K562 (cell line): ENCODE measurements around the gene MYH7.

Experiments
- ARHGAP35 ChIP-seq: fragments of 450-650 bp; IDR thresholded peaks from 2 replicates; pipeline ENCODE4 v1.6.1; 2018; ENCODE audit not compliant: partially characterized antibody
- CHD7 ChIP-seq: fragments of 200-600 bp; sonication (generic); IDR thresholded peaks from one replicate; pipeline ENCODE4 v1.6.1; 2012; ENCODE audit warnings: mild to moderate bottlenecking, low read depth, low read length, inconsistent platforms
- CTBP1 ChIP-seq: fragments of 450-650 bp; IDR thresholded peaks from 2 replicates; pipeline ENCODE4 v1.6.1; 2016; ENCODE audit warnings: borderline replicate concordance
- CTCF ChIP-seq, 3 experiments: IDR thresholded peaks in 2 of 3; conservative IDR thresholded peaks in 1 of 3; 2 replicates each; pipeline ENCODE4 v1.5.1; 2011 to 2012; ENCODE audit warnings: low read length in 3 of 3, mild to moderate bottlenecking in 3 of 3, control low read depth in 2 of 3, improper control_type of control experiment in 1 of 3, inconsistent platforms in 1 of 3, low read depth in 1 of 3, mixed read lengths in 1 of 3, moderate library complexity in 1 of 3; ENCODE audit not compliant: insufficient read depth in 2 of 3
- IRF1 ChIP-seq: sonication (generic); formaldehyde crosslinking; IDR thresholded peaks from 2 replicates; pipeline ENCODE4 v1.8.0; 2022; ENCODE audit warnings: missing genetic modification reagents, mild to moderate bottlenecking, borderline replicate concordance
- KDM4B ChIP-seq, 2 experiments: fragments of 450-650 bp in 1 of 2; sonication (generic) in 1 of 2; IDR thresholded peaks; 2 replicates each; pipeline ENCODE4 v1.6.1; 2016 to 2017; ENCODE audit warnings: borderline replicate concordance in 2 of 2, antibody characterized with exemption in 1 of 2, low read depth in 1 of 2, mild to moderate bottlenecking in 1 of 2
- PREB ChIP-seq: sonication (generic); formaldehyde crosslinking; IDR thresholded peaks from 2 replicates; pipeline ENCODE4 v1.8.1; 2023; ENCODE audit warnings: mild to moderate bottlenecking, missing genetic modification reagents
- TARDBP ChIP-seq: fragments of 450-650 bp; IDR thresholded peaks from 2 replicates; pipeline ENCODE4 v1.6.1; 2016
- USF1 ChIP-seq: sonication (generic); formaldehyde crosslinking; IDR thresholded peaks from 2 replicates; pipeline ENCODE4 v1.9.0; 2022; ENCODE audit warnings: mild to moderate bottlenecking, missing genetic modification reagents
- ZNF124 ChIP-seq: sonication (generic); formaldehyde crosslinking; IDR thresholded peaks from 2 replicates; pipeline ENCODE4 v1.8.1; 2022; ENCODE audit warnings: missing genetic modification reagents
- ZNF274 ChIP-seq: IDR thresholded peaks from 2 replicates; pipeline ENCODE4 v1.6.1; 2011; ENCODE audit warnings: low read depth, mild to moderate bottlenecking, low read length, moderate library complexity, borderline replicate concordance

GRCh38 chr14:23430016-23430722, 5.3 kb downstream of the MYH7 start:
- TF ChIP-seq CHD7 (no peak), PREB (CRISPR knock-in tag) (no peak), IRF1 (CRISPR knock-in tag) (no peak), ZNF274 (no peak), CTBP1 (no peak), CTCF (IDR thresholded peaks at IDR 0.05 in 2 of 3, conservative IDR thresholded peaks at IDR 0.05 in 1 of 3; ENCODE audit: insufficient read depth in 2 of 3, low read depth in 1 of 3, low read length in 3 of 3) (no peak), KDM4B (IDR thresholded peaks at IDR 0.05; ENCODE audit: borderline replicate concordance in 2 of 2, low read depth in 1 of 2) (no peak), USF1 (CRISPR knock-in tag) (no peak), ZNF124 (no peak), TARDBP (no peak), ARHGAP35 (no peak)
